ENCODE results near the gene SLC40A1. TPM values are rescaled to one million over a fixed set of nuclear protein-coding genes. Genes with fewer than 3 reads are reported as not detected.
A peak's percentile ranks its signal among the peaks of the same experiment; 100 is the strongest.

The SLC40A1 gene
- total RNA-seq, 1 donor from 2014 or later = 169 TPM

GRCh38 chr2:189581354-189582139, 961 bp upstream of the SLC40A1 start:
- Histone ChIP-seq H3K36me3 (peaks cover 14% of the 10 kb centered on the region), H3K4me3 (peak overlapping the region; percentile 72), H3K9me3 (no peaks in the 10 kb centered on the region), H3K27me3 (no peaks in the 10 kb centered on the region), H3K27ac (peak overlapping the region; percentile 94), H3K4me1 (peaks cover 5% of the 10 kb centered on the region)
- intact Hi-C loops (cut with DNase I) = no loop called here
- ATAC-seq = peak; percentile 5
- TF ChIP-seq, protein P1, sequence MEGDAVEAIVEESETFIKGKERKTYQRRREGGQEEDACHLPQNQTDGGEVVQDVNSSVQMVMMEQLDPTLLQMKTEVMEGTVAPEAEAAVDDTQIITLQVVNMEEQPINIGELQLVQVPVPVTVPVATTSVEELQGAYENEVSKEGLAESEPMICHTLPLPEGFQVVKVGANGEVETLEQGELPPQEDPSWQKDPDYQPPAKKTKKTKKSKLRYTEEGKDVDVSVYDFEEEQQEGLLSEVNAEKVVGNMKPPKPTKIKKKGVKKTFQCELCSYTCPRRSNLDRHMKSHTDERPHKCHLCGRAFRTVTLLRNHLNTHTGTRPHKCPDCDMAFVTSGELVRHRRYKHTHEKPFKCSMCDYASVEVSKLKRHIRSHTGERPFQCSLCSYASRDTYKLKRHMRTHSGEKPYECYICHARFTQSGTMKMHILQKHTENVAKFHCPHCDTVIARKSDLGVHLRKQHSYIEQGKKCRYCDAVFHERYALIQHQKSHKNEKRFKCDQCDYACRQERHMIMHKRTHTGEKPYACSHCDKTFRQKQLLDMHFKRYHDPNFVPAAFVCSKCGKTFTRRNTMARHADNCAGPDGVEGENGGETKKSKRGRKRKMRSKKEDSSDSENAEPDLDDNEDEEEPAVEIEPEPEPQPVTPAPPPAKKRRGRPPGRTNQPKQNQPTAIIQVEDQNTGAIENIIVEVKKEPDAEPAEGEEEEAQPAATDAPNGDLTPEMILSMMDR (IDR thresholded peaks at IDR 0.05) = no peak
- DNase-seq = no peak

- TF ChIP-seq, protein P1 (IDR thresholded peaks at IDR 0.05) = no peak
- Histone ChIP-seq H3K27me3 (no peaks in the 10 kb centered on the region), H3K4me3 (peak overlapping the region; percentile 72), H3K9me3 (no peaks in the 10 kb centered on the region), H3K4me1 (peaks cover 16% of the 10 kb centered on the region), H3K27ac (peak overlapping the region; percentile 94), H3K36me3 (peaks cover 17% of the 10 kb centered on the region)
- ATAC-seq = peak; percentile 13
- DNase-seq = peak; percentile 66
- intact Hi-C loops (cut with DNase I) = no loop called here
Measured at GRCh38 chr2:189580241-189580651, 340 bp downstream of the SLC40A1 start.

- H3K36me3 ChIP-seq = peaks cover 23% of the 10 kb centered on the region
- H3K27ac ChIP-seq = peak overlapping the region; percentile 94
- H3K4me1 ChIP-seq = peaks cover 21% of the 10 kb centered on the region
- H3K9me3 ChIP-seq = no peaks in the 10 kb centered on the region
- TF ChIP-seq, protein P1 (IDR thresholded peaks at IDR 0.05) = no peak
- intact Hi-C loops (cut with DNase I) = no loop called here
- H3K4me3 ChIP-seq = peak overlapping the region; percentile 72
- DNase-seq (no peak), ATAC-seq (peak; percentile 44)
- H3K27me3 ChIP-seq = no peaks in the 10 kb centered on the region
Measured at GRCh38 chr2:189579585-189580186, 900 bp downstream of the SLC40A1 start.

GRCh38 chr2:189578272-189578950, 2.2 kb downstream of the SLC40A1 start:
- Histone ChIP-seq H3K36me3 (peaks cover 36% of the 10 kb centered on the region), H3K27me3 (no peaks in the 10 kb centered on the region), H3K4me3 (peak overlapping the region; percentile 72), H3K4me1 (peaks cover 31% of the 10 kb centered on the region), H3K9me3 (no peaks in the 10 kb centered on the region), H3K27ac (peak overlapping the region; percentile 94)
- intact Hi-C loops (cut with DNase I) = no loop called here
- ATAC-seq = no peak
- TF ChIP-seq, protein P1 (IDR thresholded peaks at IDR 0.05) = no peak
- no peak for DNase-seq

GRCh38 chr2:189577121-189577520, 3.5 kb downstream of the SLC40A1 start:
- ATAC-seq = no peak
- DNase-seq = no peak
- H3K4me1 ChIP-seq = peaks cover 35% of the 10 kb centered on the region

More at GRCh38 chr2:189577121-189577520, 3.5 kb downstream of the SLC40A1 start:
- Histone ChIP-seq H3K4me3 (peak overlapping the region; percentile 72), H3K27me3 (no peaks in the 10 kb centered on the region), H3K36me3 (peaks cover 49% of the 10 kb centered on the region), H3K27ac (no peak overlapping the region), H3K9me3 (no peaks in the 10 kb centered on the region)
- intact Hi-C loops (cut with DNase I) = no loop called here
- TF ChIP-seq, protein P1 (IDR thresholded peaks at IDR 0.05) = no peak
